GM10847 (cell line): ENCODE data around the gene KRI1.

ENCODE experiments used
- POLR2A ChIP-seq: IDR thresholded peaks from 2 replicates; pipeline ENCODE4 v1.6.1; 2011; ENCODE audit not compliant: insufficient read length; ENCODE audit errors: extremely low read depth

KRI1 gene

GRCh38 chr19:10565567-10566407 lies at the start of gene KRI1:
Gene KRI1 (minus strand): TSS chr19:10566010. CDS start chr19:10565999, 11 bp downstream.
- peak; percentile 73 for TF ChIP-seq POLR2A

DNA sequence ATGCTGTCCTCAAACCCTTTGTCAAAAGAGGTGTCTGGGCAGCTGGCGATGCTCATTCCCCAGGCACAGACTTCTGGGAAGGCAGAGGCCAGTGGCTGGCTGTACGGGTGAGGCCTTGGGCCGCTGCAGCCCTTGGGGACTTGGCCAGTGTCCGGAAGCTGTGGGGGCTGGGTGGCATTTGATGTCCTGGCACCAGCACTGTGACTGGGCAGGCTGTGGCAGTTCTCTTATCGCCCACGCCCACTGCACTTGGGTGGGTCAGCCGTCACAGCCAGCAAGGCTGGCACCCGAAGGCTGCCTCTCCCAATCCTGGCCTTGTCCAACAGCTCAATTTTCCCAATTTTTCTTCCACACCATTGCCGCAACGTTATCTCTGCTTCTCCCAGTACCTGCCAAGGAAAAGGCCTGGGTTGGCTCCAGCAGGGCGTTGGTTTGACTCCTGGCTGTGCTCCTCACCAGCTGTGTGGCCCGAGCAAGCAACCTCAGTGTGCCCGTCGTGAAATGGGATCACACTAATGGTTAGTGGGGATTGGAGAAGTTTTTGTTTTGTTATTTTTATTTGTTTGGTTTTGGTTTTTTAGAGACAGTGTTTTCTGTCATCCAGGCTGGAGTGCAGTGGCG lies 46.8 kb upstream of the KRI1 start:
- TF ChIP-seq POLR2A = no peak

DNA sequence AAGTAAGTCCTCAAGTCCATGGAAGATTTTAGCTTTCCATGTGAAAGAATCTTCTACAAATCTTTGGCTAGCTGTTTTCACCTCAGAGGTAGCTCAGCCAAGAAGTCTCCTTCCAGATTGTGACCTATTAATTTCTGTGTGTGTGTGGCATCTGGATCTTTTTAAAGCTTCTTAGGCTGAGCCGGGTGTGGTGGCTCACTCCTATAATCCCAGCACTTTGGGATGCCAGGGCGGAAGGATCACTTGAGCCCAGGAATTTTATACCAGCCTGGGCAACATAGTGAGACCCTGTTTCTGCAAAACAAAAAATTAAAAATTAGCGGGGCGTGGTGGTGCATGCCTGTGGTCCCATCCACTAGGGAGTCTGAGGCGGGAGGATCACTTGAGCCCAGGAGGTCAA lies 46.1 kb upstream of the KRI1 start:
- TF ChIP-seq POLR2A = no peak

- TF ChIP-seq POLR2A = no peak
These were observed 38.7 kb upstream of the KRI1 start for GRCh38 chr19:10604460-10604980.

DNA sequence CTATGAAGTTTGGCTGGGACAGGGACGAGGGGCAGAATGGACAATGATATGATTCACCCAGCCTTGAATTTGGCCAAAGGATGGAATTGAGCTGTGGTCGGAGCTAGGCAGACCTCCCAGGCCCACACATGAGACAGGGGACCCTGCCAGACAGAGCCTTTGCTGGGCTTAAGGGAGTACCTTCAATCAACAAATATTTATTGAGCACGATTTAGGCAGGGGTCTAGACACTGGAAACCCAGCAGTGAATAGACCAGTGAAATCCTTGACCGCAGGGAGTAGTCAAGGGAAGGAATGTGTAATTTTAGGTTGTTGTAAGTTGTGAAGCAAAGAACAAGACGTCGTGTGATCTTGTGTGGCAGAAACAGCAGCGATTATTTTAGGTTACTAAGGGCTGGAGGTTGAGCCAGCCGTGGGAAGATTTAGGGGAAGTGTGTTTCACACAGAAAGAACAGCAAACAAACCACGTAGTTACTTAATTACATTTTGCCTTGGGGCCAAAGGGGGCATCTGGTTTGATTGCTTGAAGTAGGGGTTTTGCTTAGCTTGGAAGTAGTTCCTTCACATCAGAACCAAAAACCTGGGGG lies 38.2 kb upstream of the KRI1 start:
- no peak for TF ChIP-seq POLR2A

DNA sequence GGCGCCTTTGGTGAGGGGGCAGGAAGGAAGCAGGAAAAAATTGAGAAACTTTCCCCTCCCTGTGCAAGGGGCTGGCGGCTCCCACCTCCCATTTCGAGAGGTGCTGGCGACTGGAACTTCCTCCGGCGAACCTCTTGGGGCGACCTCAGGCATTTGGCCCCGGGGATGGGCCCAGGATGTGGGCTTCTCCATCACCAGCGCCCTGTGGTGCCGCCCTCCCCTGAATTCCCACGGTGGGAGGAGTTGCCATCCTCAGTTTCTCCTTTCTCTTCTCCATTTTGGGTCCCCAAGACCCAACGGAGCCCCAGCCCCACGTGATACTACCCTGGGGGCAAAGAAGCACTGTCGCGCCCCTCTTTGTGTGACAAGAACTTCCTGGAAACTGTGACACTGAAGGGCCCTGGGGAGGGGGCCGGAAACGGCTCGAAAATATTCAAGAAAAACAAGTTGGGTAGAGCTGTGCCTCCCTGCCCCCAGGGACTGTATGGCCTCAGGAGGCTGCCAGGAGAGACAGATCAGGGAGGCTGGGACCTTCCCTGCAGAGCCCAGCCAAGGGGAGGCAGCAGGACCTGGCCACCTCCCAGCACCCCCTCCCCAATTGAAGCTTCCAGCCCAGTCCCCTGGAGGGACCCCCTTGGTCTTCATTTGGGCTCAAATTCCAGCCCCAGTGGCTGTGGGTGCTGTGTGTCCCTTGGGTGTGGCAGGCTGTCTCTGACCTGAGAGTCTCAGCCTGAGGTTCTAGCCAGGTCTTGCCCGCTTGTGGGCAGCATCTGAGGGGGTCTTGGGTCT lies 37.5 kb upstream of the KRI1 start:
- TF ChIP-seq POLR2A = peak; percentile 14

- TF ChIP-seq POLR2A = peak; percentile 56
These were observed 36.7 kb upstream of the KRI1 start for GRCh38 chr19:10602330-10603083.

DNA sequence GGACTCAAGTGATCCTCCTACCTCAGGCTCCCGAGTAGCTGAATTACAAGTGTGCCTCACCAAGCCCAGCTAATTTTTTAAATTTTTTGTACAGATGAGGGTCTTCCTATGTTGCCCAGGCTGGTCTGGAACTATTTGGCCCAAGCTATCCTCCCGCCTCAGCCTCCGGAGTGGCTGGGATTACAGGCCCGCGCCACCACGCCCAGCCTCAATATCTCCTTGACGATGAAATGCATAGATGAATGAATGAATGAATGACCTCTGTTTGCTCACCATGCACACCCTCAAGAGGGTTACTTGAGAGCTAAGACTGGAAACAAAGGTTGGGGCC lies 36.2 kb upstream of the KRI1 start:
- TF ChIP-seq POLR2A = no peak

DNA sequence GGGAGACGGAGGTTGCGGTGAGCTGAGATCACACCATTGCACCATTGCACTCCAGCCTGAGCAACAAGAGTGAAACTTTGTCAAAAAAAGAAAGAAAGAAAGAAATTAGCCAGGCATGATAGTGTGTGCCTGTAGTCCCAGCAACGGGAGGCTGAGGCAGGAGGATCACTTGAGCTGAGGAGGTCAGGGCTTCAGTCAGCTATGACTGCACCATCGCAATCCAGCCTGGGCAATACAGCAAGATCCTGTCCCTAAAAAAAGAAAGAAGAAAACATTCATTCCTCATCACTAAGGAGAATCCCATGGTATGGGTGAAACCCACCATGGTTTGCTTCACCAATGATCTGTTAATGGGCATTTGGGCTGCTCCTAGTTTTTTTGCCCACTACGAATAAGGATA lies 34.3 kb upstream of the KRI1 start:
- TF ChIP-seq POLR2A = no peak

GRCh38 chr19:10593820-10594637 lies 28.2 kb upstream of the KRI1 start:
- TF ChIP-seq POLR2A = no peak

- no peak for TF ChIP-seq POLR2A
These were observed 27.3 kb upstream of the KRI1 start for GRCh38 chr19:10593148-10593547.

- no peak for TF ChIP-seq POLR2A
These were observed 22.0 kb upstream of the KRI1 start for GRCh38 chr19:10587839-10588150.

DNA sequence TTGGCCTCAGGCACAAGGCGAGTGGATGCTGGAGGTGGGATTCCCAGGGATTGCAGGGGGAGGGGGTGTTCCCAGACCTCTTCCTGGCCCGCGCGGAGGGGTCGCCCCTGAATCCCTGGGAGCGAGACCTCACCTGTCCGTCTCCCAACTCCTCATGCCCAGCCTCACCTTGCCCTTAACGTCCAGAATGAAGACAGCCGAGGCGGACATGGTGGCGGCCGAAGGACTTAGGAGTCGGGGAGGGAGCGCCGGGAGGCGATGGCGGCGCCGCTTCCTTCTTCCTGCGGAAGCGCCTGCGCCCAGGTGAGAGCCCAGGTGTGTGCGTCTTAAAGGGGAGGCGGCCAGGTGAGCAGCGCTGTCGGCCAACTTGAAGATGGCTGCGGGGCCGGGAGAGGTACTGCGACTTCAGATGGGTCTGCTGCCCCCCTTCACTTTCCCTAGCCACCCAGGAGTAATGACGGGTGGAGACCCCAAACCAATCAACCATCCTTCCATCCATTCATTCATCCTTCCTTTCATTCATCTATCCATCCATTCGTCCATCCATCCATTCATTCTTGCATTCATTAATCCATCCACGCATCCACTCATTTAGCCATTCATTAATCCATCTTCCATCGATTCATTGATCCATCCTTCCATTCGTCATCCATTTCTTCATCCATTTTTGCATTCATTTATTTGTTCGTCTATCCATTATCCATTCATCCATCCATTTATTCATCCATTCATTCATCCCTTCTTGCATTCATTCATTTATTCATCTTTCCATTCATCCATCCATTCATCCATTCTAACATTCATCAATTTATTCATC lies 21.4 kb upstream of the KRI1 start, which contains the start of gene AP1M2:
AP1M2 (minus strand) TSS at position 291 of the 817 bp plus-strand sequence; CDS start at position 210, 81 bp downstream.
- TF ChIP-seq POLR2A = no peak
